Esophagus squamous epithelium (tissue), 4 donors: Measurements from ENCODE around the gene NCF2.

Experiments
- POLR2A ChIP-seq, 4 donors: fragments of 450-650 bp; IDR thresholded peaks; one replicate each; pipeline ENCODE4 v1.6.1; 2017; ENCODE audit warnings: antibody characterized with exemption in 4 of 4, mild to moderate bottlenecking in 4 of 4, moderate library complexity in 3 of 4
- TF ChIP-seq, protein P1 (sequence below), 6 experiments: fragments of 450-650 bp in 4 of 6; fragments of 200-600 bp in 2 of 6; sonication (generic) in 2 of 6; IDR thresholded peaks; one replicate each; pipeline ENCODE4 v1.5.1; 2016 to 2019; ENCODE audit warnings: antibody characterized with exemption in 6 of 6, mild to moderate bottlenecking in 4 of 6, moderate library complexity in 4 of 6

- TF ChIP-seq, protein P1, sequence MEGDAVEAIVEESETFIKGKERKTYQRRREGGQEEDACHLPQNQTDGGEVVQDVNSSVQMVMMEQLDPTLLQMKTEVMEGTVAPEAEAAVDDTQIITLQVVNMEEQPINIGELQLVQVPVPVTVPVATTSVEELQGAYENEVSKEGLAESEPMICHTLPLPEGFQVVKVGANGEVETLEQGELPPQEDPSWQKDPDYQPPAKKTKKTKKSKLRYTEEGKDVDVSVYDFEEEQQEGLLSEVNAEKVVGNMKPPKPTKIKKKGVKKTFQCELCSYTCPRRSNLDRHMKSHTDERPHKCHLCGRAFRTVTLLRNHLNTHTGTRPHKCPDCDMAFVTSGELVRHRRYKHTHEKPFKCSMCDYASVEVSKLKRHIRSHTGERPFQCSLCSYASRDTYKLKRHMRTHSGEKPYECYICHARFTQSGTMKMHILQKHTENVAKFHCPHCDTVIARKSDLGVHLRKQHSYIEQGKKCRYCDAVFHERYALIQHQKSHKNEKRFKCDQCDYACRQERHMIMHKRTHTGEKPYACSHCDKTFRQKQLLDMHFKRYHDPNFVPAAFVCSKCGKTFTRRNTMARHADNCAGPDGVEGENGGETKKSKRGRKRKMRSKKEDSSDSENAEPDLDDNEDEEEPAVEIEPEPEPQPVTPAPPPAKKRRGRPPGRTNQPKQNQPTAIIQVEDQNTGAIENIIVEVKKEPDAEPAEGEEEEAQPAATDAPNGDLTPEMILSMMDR (IDR thresholded peaks at IDR 0.05), result no peak
- TF ChIP-seq POLR2A (IDR thresholded peaks at IDR 0.05), result no peak
Measured at GRCh38 chr1:183514235-183514634, 76.0 kb downstream of the NCF2 start.
